ENCODE results near the gene DNAJC18.
A peak's percentile ranks its signal among the peaks of the same experiment; 100 is the strongest.

The DNAJC18 gene

GRCh38 chr5:139414581-139415130 is 24.7 kb downstream of the DNAJC18 start:
- Histone ChIP-seq H2AFZ (ENCODE audit: low read length) (no peak overlapping the region), H3K4me3 (ENCODE audit: low read length, poor library complexity, severe bottlenecking) (no peak overlapping the region), H3K79me2 (ENCODE audit: insufficient read depth, low read length) (no peaks in the 10 kb centered on the region), H4K20me1 (ENCODE audit: insufficient read depth, low read length, poor library complexity, severe bottlenecking) (no peaks in the 10 kb centered on the region), H3K9me2 (replicated peaks; ENCODE audit: low read depth, low read length) (no peaks in the 10 kb centered on the region), H3K27me3 (ENCODE audit: insufficient read depth, low read length, poor library complexity, severe bottlenecking) (no peaks in the 10 kb centered on the region), H3K36me3 (ENCODE audit: insufficient read depth, low read length) (peaks cover 13% of the 10 kb centered on the region; the same call in 1 of the 2 replicates), H3F3A (ENCODE audit: low read depth) (no peaks in the 10 kb centered on the region), H3K9me3 (ENCODE audit: insufficient read depth, low read depth, low read length) (no peaks in the 10 kb centered on the region), H3K9ac (ENCODE audit: low read depth, low read length, poor library complexity, severe bottlenecking) (peak overlapping the region; percentile 5), H3K4me1 (ENCODE audit: insufficient read depth, low read length, poor library complexity, severe bottlenecking) (peaks cover 35% of the 10 kb centered on the region), H3K4me2 (ENCODE audit: low read depth, low read length, poor library complexity, severe bottlenecking) (peak overlapping the region; percentile 5)
- TF ChIP-seq, protein P1, sequence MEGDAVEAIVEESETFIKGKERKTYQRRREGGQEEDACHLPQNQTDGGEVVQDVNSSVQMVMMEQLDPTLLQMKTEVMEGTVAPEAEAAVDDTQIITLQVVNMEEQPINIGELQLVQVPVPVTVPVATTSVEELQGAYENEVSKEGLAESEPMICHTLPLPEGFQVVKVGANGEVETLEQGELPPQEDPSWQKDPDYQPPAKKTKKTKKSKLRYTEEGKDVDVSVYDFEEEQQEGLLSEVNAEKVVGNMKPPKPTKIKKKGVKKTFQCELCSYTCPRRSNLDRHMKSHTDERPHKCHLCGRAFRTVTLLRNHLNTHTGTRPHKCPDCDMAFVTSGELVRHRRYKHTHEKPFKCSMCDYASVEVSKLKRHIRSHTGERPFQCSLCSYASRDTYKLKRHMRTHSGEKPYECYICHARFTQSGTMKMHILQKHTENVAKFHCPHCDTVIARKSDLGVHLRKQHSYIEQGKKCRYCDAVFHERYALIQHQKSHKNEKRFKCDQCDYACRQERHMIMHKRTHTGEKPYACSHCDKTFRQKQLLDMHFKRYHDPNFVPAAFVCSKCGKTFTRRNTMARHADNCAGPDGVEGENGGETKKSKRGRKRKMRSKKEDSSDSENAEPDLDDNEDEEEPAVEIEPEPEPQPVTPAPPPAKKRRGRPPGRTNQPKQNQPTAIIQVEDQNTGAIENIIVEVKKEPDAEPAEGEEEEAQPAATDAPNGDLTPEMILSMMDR (conservative IDR thresholded peaks at IDR 0.05; ENCODE audit: low read length), result no peak
- no peak for TF ChIP-seq EZH2phosphoT487 (IDR thresholded peaks at IDR 0.05; ENCODE audit: borderline replicate concordance)

DNA sequence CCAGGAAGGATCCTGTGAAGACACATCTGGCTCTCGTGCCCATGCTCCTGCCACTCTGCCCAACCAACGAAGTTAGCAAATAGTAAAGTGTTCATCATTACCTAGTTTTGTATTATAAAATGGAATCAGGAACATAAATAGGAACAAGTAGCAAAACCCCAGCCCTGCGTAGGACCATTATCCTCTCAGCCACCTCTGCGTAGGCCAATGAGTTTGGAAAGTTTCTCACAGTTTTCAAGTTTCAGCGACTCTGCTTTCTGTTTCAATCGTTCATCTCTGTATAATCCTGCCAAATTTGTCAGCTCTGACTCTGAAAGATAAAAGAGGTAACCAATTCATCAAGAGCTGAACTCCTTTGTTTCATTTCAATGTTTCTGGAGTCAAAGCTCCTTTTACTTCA is 25.4 kb downstream of the DNAJC18 start:
- Histone ChIP-seq H3K9me3 (ENCODE audit: insufficient read depth, low read depth, low read length) (no peaks in the 10 kb centered on the region), H3K4me3 (ENCODE audit: low read length, poor library complexity, severe bottlenecking) (no peak overlapping the region), H2AFZ (ENCODE audit: low read length) (no peak overlapping the region), H4K20me1 (ENCODE audit: insufficient read depth, low read length, poor library complexity, severe bottlenecking) (no peaks in the 10 kb centered on the region), H3K9ac (ENCODE audit: low read depth, low read length, poor library complexity, severe bottlenecking) (no peak overlapping the region), H3K4me2 (ENCODE audit: low read depth, low read length, poor library complexity, severe bottlenecking) (no peak overlapping the region), H3K9me2 (replicated peaks; ENCODE audit: low read depth, low read length) (no peaks in the 10 kb centered on the region), H3K4me1 (ENCODE audit: insufficient read depth, low read length, poor library complexity, severe bottlenecking) (peaks cover 35% of the 10 kb centered on the region), H3F3A (ENCODE audit: low read depth) (no peaks in the 10 kb centered on the region), H3K27me3 (ENCODE audit: insufficient read depth, low read length, poor library complexity, severe bottlenecking) (no peaks in the 10 kb centered on the region), H3K79me2 (ENCODE audit: insufficient read depth, low read length) (no peaks in the 10 kb centered on the region), H3K36me3 (ENCODE audit: insufficient read depth, low read length) (peaks cover 7% of the 10 kb centered on the region; the same call in 1 of the 2 replicates)
- TF ChIP-seq, protein P1 (conservative IDR thresholded peaks at IDR 0.05; ENCODE audit: low read length), result no peak
- no peak for TF ChIP-seq EZH2phosphoT487 (IDR thresholded peaks at IDR 0.05; ENCODE audit: borderline replicate concordance)

- H3K27me3 ChIP-seq (ENCODE audit: insufficient read depth, low read length, poor library complexity, severe bottlenecking), result no peaks in the 10 kb centered on the region
- no peak overlapping the region for H3K4me3 ChIP-seq (ENCODE audit: low read length, poor library complexity, severe bottlenecking)
- no peak overlapping the region for H3K4me2 ChIP-seq (ENCODE audit: low read depth, low read length, poor library complexity, severe bottlenecking)
- no peaks in the 10 kb centered on the region for H4K20me1 ChIP-seq (ENCODE audit: insufficient read depth, low read length, poor library complexity, severe bottlenecking)
- no peak overlapping the region for H2AFZ ChIP-seq (ENCODE audit: low read length)
- no peaks in the 10 kb centered on the region for H3K79me2 ChIP-seq (ENCODE audit: insufficient read depth, low read length)
- no peaks in the 10 kb centered on the region; the same call in 1 of the 2 replicates for H3K36me3 ChIP-seq (ENCODE audit: insufficient read depth, low read length)
- no peak for TF ChIP-seq EZH2phosphoT487 (IDR thresholded peaks at IDR 0.05; ENCODE audit: borderline replicate concordance)
- TF ChIP-seq, protein P1 (conservative IDR thresholded peaks at IDR 0.05; ENCODE audit: low read length), result no peak
- H3K4me1 ChIP-seq (ENCODE audit: insufficient read depth, low read length, poor library complexity, severe bottlenecking), result peaks cover 32% of the 10 kb centered on the region
- no peaks in the 10 kb centered on the region for H3K9me3 ChIP-seq (ENCODE audit: insufficient read depth, low read depth, low read length)
- H3F3A ChIP-seq (ENCODE audit: low read depth), result no peaks in the 10 kb centered on the region
- H3K9ac ChIP-seq (ENCODE audit: low read depth, low read length, poor library complexity, severe bottlenecking), result no peak overlapping the region
- no peaks in the 10 kb centered on the region for H3K9me2 ChIP-seq (replicated peaks; ENCODE audit: low read depth, low read length)
Observed at GRCh38 chr5:139413153-139413552, 26.2 kb downstream of the DNAJC18 start.
